NCI-H1048 (cell line): ENCODE results near the gene C11orf71.

ENCODE experiments used
- DNase-seq: peaks from one replicate; lab custom pipeline; 2025; lab: John Stamatoyannopoulos, UW

Gene C11orf71

GRCh38 chr11:114358716-114359115 lies 41.6 kb downstream of the C11orf71 start:
- no peak for DNase-seq

- DNase-seq, result no peak
Measured at GRCh38 chr11:114354076-114354475, 46.2 kb downstream of the C11orf71 start.

- DNase-seq, result no peak
Measured at GRCh38 chr11:114353443-114353842, 46.9 kb downstream of the C11orf71 start.

- DNase-seq, result no peak
Measured at GRCh38 chr11:114350022-114350421, 50.3 kb downstream of the C11orf71 start.
